Measurements from ENCODE around the gene PCCA.

GRCh38 chr13:100300243-100300642 lies 211.3 kb downstream of the PCCA start:
- TF ChIP-seq POLR2A (IDR thresholded peaks at IDR 0.05; ENCODE audit: low read length): no peak
- no peak for TF ChIP-seq GATA1 (IDR thresholded peaks at IDR 0.05; ENCODE audit: low read depth, low read length)

Measured in erythroblast (primary cell).